Right renal cortex interstitium (tissue), 3 donors: ENCODE results near the gene RAPGEF6. TPM values are rescaled to one million over a fixed set of nuclear protein-coding genes. Genes with fewer than 3 reads are reported as not detected.

Experiments
- DNase-seq, 3 donors: peaks; one replicate each; pipeline ENCODE4 v3.0.0-alpha.2; 2013; ENCODE audit warnings: low read depth in 3 of 3, low spot score in 2 of 3
- polyA plus RNA-seq, 3 donors: library from polyadenylated mRNA; unstranded; fragments of 120-200 nt; gene quantifications; one replicate each; pipeline ENCODE4 v1.2.1, GENCODE V29; 2013; ENCODE audit not compliant: insufficient read length in 3 of 3

Gene RAPGEF6
- polyA plus RNA-seq, 3 donors, result 13.3 to 18.3 (median 14.7) TPM

DNA sequence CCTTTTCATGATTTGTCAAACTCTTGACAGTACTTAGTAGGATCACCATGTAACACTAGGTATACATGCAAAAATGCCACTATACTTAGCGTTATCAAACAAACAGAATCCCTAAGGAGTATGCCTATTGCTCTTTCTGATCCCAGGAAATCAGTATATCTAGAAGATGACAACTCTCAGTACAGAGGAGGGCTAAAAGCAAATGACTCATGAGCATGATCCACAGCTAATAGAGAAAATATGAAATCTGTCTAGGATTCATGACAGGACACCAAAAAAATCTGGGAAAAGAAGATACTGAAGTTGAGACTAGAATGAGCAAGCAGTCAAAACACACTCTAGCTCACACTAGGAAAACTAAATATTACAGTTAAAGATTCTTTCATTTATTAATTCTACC, 89.2 kb downstream of the RAPGEF6 start:
- DNase-seq, result no peak

DNA sequence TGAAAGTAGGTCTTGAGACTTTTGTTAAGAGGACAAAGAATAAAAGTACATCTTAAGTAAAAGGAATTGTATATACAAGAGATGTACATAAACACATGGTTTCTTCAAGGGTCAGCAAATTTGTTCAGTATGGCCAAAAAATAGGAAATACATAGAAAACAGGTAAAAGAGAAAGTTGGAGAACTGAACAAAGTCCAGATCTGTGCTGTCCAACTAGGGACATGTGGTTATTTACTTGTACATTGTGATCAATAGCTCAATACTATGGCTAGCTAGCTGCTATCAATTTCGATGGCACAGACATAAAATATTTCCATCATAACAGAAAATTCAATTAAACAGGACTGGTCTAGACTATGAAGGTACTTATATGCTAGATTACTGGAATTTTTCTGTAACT, 92.3 kb downstream of the RAPGEF6 start:
- DNase-seq, result no peak

DNA sequence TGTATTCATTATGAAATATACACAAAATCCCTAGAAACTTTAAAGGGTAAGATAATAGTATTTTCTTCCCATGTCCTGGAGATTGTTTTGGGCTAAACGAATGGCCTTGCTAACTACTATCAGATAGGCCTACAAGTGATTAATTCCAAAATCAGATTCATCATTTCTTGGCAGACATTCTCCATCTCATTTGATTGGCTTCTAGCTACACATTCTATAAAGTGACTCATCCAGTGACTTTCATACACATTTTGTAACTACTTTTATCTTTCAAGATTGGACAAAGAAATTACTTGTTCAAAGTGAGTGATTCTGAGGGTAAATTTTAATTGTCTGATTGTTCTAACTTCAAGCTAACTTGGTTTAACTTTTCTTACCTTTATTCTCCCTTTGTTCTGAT, 93.3 kb downstream of the RAPGEF6 start:
- no peak for DNase-seq

DNA sequence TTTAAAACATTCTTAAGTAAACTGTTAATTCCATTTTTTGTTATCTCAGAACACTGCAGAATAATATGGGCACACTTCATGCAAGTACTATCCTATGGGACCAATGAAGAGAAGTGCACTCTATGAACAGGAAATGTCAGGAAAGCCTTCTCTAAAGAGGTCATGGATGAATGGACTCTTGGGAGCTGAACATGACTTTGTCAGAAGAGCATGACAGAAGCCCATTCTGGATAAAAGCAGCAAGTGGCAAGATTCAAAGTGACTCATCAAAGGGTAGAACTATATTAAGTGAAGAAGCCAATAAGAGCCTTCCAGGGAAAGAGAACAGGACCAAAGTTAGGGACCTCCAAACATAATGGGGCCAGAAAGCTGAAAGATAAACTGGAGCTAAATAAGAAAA, 94.0 kb downstream of the RAPGEF6 start:
- no peak for DNase-seq

DNA sequence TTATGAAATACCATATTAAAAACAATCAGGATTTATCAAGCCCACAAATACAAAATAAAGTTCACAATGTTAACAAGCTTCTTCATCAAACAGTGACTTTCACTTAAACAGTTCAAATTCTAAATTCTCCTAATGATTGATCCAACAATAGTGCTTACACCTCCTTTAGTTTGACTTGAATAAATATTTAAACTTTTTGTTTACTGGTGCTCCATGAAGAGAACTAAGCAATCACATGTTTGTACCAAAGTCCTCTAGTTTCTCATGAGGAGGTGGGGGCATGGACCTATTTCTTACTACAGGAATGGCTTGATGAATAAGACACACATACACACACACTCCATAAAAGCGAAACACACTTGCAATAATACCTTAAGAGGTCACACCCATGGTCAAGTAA, 95.8 kb downstream of the RAPGEF6 start:
- DNase-seq, result no peak

DNA sequence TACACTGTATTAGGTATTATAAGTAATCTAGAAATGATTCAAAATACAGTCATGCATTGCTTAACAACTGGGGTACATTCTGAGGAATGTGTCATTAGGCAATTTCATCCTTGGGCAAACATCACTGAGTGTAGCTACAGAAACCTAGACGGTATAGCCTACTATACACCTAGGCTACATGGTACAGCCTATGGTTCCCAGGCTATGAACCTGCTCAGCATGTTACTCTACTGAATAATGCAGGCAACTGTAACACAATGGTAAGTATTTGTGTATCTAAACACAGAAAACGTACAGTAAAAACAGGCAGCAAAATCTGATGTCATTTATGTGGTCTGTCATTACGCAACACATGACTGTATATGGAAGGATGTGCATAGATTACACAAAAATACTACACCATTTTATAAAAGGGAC, 96.8 kb downstream of the RAPGEF6 start:
- DNase-seq, result no peak

DNA sequence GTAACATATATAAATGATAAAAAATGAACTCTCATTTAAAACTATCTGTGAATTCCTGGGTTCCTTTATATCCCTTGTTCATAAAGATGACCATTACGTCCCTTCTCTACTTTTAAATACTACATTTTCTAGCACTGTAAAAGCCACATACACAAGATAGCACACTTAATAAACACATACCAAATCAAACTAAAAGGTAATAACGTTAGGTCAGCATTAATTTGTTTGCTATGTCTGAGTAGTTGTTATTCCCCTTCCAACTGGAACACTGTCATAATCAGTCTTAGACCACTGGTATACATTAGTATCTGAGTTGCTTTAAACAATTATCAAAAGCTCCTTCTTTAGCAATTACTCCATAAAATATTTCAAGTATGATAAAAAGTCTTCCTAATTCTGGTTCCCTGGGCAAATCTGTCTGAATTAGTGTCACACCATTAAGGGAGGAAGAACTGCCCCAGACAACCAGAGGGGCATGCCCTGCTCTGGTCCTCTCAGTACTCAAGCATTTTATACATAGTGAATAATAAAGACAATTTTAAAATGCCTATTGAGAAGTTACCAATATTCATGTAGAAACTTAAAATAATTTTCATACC, 98.1 kb downstream of the RAPGEF6 start:
- no peak for DNase-seq

DNA sequence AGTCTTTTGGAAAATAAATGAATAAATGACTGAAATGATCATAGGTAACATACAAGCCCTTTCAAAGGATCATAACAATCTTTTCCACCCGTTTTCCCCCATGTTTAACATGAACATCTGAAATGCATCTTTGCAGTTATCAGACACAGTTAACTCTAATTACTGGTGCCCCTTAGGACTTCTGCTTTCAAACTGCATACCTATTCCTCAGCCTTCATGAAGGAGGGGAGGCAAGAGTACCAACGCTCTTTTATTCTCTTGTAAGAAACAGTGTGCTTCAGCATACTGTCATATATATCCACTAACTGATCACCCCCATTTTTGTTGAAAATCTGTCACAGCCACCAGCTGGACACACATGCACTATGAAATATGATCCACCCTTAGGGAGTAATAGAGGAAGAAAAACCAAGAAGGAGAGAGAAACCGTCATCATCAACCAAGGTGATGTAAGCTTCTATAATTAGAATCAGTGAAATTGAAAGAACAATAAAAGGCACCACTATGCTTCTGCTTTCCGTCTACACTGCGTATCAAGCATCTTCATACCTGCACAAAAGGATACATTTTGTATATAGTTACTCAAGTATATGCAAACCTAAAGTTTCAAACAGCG, 98.7 kb downstream of the RAPGEF6 start:
- DNase-seq, result no peak

DNA sequence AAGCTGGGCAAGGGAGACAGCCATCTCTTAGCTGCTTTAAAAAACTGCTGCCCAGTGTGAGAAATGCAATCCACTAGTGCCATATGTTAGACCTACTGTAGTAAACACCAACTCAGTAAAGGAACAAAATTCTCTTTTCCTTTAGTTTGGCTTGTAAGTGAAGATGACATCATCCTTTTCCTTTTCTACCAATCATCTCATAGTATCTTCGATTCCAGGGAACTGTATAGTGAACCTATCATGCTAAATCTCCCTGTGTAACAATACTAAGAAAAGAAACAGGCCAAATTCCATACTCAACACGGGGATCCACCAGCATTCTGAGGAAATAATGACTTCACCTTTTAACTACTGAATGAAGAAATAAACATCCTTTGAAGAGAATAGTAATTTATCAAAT, 100.1 kb downstream of the RAPGEF6 start:
- no peak for DNase-seq

DNA sequence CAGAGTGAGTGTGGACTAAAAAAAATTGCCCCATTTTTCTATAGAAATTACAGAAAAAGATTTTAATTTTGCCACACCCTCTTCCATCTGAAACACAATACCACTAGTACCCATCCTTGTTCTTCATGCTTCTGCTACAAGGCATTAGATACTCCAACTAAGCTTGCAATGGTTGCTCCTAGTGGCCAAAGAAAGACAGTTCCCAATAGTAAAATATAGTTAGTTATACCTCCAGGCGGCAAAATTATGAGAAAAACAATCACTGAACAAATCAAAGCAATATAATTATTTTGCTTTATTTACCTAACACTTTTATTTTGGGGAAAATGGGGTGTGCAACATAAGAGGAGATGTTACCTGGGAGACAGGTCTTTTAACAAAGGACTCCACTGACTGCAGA, 101.2 kb downstream of the RAPGEF6 start:
- no peak for DNase-seq

DNA sequence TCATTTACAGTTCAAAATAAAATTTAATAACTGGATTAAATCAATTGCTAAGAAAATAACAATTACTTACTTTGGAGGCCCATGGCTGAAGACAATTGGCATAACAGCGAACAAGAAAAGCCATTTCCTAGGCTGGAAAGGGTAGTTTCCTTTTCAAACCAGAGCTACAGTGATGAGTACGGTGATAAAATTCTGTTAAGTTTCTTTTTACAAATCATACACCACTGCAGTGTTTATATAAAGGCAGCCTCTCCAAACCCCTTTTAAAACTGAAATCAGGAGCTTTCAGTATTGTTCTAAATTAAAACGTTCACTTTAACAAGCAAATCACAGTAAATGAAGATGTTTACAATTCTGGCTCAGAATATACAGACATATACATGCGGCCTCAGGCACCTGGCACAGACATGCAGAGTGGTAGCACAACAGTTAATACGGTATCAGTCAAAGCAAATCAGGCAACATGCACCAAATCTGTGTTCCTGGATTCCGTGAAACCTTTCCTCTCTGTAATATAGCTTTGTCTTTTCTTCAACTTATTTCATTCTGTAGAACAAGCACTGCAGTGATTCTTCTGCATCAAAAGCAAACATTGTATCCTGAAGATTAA, 102.9 kb downstream of the RAPGEF6 start:
- DNase-seq, result no peak

DNA sequence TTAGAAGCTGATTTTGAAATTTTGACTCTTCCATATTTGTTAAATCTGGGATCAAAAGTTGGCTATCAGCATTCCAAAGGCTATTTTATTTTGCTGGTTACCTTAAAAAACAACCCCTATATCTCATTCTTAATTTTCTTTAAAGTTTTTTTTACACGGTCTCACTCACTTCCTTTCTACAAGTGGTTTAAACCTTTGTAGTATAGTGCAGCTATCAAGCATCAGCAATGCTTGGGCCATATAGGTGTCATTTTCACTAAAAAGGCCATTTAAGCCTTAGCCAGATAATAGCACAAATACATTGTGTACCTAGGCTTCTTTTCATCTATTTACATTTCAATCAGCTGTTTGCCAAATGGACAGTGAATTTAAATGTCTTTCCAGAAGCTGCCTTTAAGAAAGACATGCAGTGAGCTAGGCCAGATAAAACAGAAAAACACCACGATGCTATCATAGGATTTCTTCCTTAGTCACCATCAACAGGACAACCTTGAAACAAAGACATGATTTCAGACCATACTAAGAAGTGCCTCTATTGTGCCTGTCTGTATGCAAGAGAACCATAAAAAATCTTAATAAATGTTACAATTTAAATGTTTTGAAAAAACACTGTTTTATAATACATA, 104.2 kb downstream of the RAPGEF6 start:
- DNase-seq, result no peak

DNA sequence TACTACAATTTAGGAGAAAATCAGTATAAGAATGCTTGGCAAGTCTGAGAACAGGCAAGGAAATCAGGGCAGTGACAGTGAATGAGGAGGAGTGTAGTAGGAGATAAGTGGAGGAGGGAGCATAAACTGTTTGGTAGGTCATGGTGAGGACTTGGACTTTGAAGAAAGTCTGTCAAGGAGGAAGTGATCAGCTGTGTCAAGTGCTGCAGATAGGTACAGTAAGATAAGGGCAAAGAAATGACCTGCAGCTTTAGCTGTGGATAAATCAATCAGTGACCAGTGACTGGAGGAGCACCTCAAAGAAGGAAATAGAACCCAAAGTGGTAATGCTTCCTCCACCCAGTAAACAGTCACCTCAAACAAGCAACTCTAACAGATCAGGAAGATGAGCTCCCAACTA, 106.3 kb downstream of the RAPGEF6 start:
- no peak for DNase-seq

DNA sequence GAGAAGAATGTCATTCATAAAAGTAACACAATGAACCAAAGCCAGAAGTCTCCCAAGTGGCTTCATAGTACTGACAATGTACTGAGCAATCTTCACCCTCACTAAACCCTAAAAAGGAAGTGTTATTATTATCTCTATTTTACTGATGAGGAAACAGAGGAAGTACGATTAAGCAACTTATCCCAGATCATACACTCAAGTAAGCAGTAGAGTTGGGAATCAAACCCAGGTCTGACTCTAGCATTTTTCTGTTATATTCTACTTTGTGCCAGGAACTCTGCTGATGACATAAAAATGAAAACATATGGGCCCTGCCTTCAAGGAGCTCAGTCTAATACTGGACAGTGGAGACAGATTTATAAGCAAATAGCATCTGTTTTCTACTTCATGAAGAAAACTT, 109.2 kb downstream of the RAPGEF6 start:
- DNase-seq, result no peak

DNA sequence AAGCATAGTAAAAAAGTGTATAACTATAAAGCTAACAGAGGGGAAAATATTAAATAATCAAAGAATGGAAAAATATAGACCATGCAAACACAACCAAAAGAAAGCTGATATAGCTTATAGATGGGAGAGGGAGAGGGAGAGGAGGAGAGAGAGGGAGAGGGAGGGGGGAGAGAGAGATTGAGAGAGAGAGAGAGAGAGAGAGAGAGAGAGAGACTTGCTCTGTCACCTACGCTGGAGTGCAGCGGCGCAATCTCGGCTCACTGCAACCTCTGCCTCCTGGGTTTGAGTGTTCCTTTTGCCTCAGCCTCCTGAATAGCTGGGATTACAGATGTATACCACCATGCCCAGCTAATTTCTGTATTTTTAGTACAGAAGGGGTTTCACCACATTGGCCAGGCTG, 110.6 kb downstream of the RAPGEF6 start:
- DNase-seq, result no peak

DNA sequence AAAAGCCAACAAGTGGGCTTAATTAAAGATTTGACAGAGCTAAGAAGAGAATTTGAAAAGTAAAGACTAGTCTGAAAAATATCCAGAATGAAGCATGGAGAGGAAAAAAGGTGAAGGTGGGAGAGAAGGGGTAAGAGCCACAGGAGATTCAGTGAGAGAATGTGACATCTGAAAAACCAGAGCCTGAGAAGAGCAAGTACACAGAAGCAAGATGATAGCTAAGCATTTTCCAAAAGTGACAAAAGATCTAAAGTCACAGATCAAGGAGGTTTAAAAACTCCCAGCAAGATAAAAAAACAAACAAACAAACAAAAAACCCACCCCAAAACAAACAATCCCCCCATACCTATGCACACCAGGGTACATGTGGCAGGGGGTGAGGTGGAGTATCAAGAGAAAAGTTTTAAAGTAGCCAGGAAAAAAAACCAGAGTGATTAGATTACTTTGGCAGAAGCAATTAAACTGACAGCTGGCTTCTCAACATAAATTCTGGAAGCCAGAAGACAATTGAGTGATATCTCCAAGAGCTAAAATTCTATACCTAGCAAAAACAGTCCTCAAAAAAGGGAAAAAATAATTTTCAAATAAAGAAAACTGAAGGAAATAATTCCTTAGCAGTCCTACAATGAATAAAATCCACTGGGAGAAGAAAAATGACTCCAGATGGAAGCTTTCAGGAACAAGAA, 111.4 kb downstream of the RAPGEF6 start:
- no peak for DNase-seq

DNA sequence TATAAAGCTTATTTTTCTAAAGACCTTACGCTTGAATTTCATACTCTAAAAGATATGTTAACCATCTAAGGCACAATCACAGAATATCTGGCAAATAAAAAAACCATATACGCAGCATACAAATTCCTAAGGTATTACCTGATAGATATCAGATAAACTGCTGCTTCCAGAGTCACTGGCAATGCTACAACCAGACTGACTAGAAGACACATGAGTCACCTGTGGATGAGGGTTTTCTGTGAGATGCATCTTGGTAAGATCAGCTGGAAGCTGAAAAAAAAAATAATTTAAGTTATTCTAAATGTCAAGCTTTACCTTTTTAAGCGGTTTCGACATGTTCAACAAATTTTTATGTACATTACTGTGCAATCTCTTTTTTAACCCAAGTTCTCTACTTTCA, 113.8 kb downstream of the RAPGEF6 start:
- no peak for DNase-seq

DNA sequence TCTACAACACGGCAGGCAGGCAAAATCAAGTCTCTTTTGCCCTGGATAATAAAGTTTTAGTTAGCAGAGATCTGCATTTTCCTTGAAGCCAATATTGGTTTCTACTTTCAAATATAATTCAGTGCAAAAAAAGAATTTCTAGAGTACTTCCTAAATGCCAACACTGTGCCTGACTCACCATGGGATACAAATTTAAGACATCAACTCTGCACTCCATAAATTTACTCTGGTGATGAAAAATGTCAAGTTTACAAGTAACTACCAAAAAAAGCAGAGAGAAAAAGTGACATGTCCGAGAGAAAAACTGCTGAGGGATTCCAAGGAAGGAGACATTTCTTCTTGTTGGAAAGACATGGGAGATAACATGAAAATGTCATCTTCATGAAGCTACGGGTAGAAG, 119.7 kb downstream of the RAPGEF6 start:
- no peak for DNase-seq

DNA sequence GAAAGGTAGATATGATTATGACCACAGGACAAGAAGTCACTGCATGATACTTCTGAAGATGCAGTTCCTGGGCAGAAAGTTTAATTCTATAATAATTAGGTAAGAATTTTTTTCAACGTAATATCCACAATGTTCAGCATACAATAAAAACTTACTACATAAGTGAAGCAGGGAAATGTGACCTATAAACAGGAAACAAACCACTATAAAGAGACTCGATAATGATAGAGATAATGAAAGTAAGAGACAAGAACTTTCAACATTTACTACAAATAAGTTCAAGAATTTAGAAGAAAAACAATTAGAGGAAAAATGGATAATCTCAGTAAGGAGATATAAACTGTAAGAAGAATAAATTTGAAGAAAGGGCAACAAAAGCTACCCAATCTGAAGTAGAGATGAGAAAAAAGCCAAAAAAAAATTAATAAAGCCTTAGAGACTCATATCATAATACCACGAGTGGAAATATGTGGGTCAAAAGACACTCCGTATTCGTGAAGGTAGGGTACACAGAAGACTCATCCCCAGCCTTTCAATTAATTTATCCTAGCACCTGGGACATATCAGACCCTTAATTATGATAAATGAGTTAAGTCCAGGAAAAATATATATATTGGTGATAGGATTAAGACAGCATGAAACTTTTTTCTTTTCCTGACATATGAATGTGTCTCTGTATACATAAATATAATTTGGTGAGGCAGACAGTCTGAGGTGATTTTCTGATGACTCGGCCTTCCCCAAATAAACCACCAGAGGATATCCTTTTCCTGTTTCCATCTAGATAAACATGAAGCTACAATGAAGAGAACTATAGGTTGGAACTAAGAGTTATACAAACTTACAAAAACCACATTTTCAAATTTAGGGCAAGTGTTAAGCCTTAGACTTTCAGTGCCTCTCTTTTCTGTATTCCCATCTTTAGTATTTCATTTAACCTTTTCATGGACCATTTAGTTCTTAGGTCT, 120.4 kb downstream of the RAPGEF6 start:
- DNase-seq, result no peak

DNA sequence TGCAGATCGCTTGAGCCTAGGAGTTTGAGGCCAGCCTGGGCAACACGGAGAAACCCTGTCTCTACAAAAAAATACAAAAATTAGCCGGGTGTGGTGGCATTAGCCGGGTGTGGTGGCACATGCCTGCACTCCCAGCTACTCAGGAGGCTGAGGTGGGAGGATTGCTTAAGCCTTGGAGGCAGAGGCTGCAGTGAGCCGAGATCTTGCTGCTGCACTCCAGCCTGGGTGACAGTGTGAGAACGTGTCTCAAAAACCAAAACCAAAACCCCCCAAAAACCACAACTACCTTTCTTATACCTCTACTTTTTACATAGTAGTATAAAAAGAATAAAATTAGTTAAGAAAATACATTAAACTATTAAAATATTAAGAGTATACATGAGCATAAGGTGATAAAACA, 121.2 kb downstream of the RAPGEF6 start:
- no peak for DNase-seq
